Kasumi-1 (cell line): ENCODE results near the gene HOXB3.

ENCODE experiments used
- DNase-seq, 2 experiments: peaks; one replicate each; lab custom pipeline; 2025; lab: John Stamatoyannopoulos, UW

The HOXB3 gene

GRCh38 chr17:48586355-48587258, 3.4 kb downstream of the HOXB3 start:
- no peak for DNase-seq

- DNase-seq: no peak
These were observed 5.8 kb downstream of the HOXB3 start for GRCh38 chr17:48584223-48584741.

- DNase-seq: no peak
These were observed 6.3 kb downstream of the HOXB3 start for GRCh38 chr17:48583708-48584222.

- DNase-seq: no peak
These were observed 7.3 kb downstream of the HOXB3 start for GRCh38 chr17:48582750-48583069.

- DNase-seq: no peak
These were observed 10.1 kb downstream of the HOXB3 start for GRCh38 chr17:48579760-48580554.

GRCh38 chr17:48579471-48579759, 10.6 kb downstream of the HOXB3 start:
- DNase-seq: no peak

- no peak for DNase-seq
These were observed 11.2 kb downstream of the HOXB3 start for GRCh38 chr17:48578616-48579470.

GRCh38 chr17:48577946-48578615, 12.0 kb downstream of the HOXB3 start, which contains the start of gene HOXB4:
TSS of gene HOXB4 (minus strand) at chr17:48578350. CDS start at chr17:48578319, 31 bp downstream.
- no peak for DNase-seq

GRCh38 chr17:48577330-48577945, 12.6 kb downstream of the HOXB3 start:
- no peak for DNase-seq

GRCh38 chr17:48576479-48577309, 13.3 kb downstream of the HOXB3 start:
- DNase-seq: no peak

- DNase-seq: no peak
These were observed 14.2 kb downstream of the HOXB3 start for GRCh38 chr17:48575673-48576478.

- DNase-seq: no peak
These were observed 14.9 kb downstream of the HOXB3 start for GRCh38 chr17:48575066-48575582.

- DNase-seq: no peak
These were observed 15.5 kb downstream of the HOXB3 start for GRCh38 chr17:48574505-48575065.

GRCh38 chr17:48571826-48572417, 18.1 kb downstream of the HOXB3 start:
- no peak for DNase-seq

- DNase-seq: no peak
These were observed 18.8 kb downstream of the HOXB3 start for GRCh38 chr17:48571024-48571818.

- no peak for DNase-seq
These were observed 19.6 kb downstream of the HOXB3 start for GRCh38 chr17:48570325-48571023.
